Fibroblast of lung (primary cell): Measurements from ENCODE around the gene COL18A1. TPM values are rescaled to one million over a fixed set of nuclear protein-coding genes. Genes with fewer than 3 reads are reported as not detected.
"Not testable (repeated sequence)": the region's sequence is repeated elsewhere in the genome, so short reads cannot be mapped to it uniquely, and the experiment has no call there.

Experiments used
- DNase-seq, 2 donors: peaks; one replicate each; pipeline versions ENCODE4 v3.0.0 to v3.0.0-alpha.2; 2010; ENCODE audit warnings: low read depth in 2 of 2
- H2AFZ ChIP-seq: 2 replicates; pipeline ENCODE4 v1.5.1; 2012; ENCODE audit warnings: low read length, control low read depth, inconsistent platforms
- H3K27ac ChIP-seq: 2 replicates; pipeline ENCODE4 v1.5.1; 2011; ENCODE audit warnings: low read length, control low read depth; ENCODE audit not compliant: insufficient read depth
- H3K27me3 ChIP-seq: 2 replicates; pipeline ENCODE4 v1.5.1; 2011; ENCODE audit warnings: mild to moderate bottlenecking, low read length; ENCODE audit not compliant: control insufficient read depth, insufficient read depth
- H3K36me3 ChIP-seq: 2 replicates; pipeline ENCODE4 v1.5.1; 2011; ENCODE audit warnings: low read length; ENCODE audit not compliant: control insufficient read depth, insufficient read depth
- H3K4me1 ChIP-seq: 2 replicates; pipeline ENCODE4 v1.5.1; 2011; ENCODE audit warnings: low read length; ENCODE audit not compliant: control insufficient read depth, insufficient read depth; ENCODE audit errors: extremely low read depth
- H3K4me2 ChIP-seq: 2 replicates; pipeline ENCODE4 v1.5.1; 2011; ENCODE audit warnings: low read length, control low read depth; ENCODE audit not compliant: insufficient read depth; ENCODE audit errors: extremely low read depth
- H3K4me3 ChIP-seq, 4 experiments: fragments of 200-600 bp in 1 of 4; sonication (generic) in 1 of 4; replicated peaks in 1 of 4; 2 replicates each; pipeline ENCODE4 v1.5.1; 2011 to 2016; ENCODE audit warnings: low read length in 4 of 4, low read depth in 3 of 4, mild to moderate bottlenecking in 3 of 4, control low read depth in 2 of 4, inconsistent platforms in 1 of 4, mixed read lengths in 1 of 4; ENCODE audit not compliant: insufficient read depth in 1 of 4; ENCODE audit errors: control extremely low read depth in 1 of 4
- H3K79me2 ChIP-seq: 2 replicates; pipeline ENCODE4 v1.5.1; 2012; ENCODE audit warnings: mild to moderate bottlenecking, low read length, inconsistent platforms; ENCODE audit not compliant: control insufficient read depth, insufficient read depth
- H3K9ac ChIP-seq: 2 replicates; pipeline ENCODE4 v1.5.1; 2011; ENCODE audit warnings: mild to moderate bottlenecking, low read length, control low read depth; ENCODE audit not compliant: insufficient read depth
- H3K9me3 ChIP-seq: 2 replicates; pipeline ENCODE4 v1.5.1; 2012; ENCODE audit warnings: low read depth, low read length; ENCODE audit not compliant: control insufficient read depth, insufficient read depth
- H4K20me1 ChIP-seq: 2 replicates; pipeline ENCODE4 v1.5.1; 2011; ENCODE audit warnings: low read length; ENCODE audit not compliant: control insufficient read depth, insufficient read depth; ENCODE audit errors: extremely low read depth
- CTCF ChIP-seq, 2 donors: IDR thresholded peaks in 1 of 2; conservative IDR thresholded peaks in 1 of 2; 1 replicate in 1 of 2; 2 replicates in 1 of 2; pipeline ENCODE4 v1.5.1; 2011 to 2012; ENCODE audit warnings: low read length in 2 of 2, control low read depth in 1 of 2, inconsistent platforms in 1 of 2, low read depth in 1 of 2, mild to moderate bottlenecking in 1 of 2
- EZH2 ChIP-seq: IDR thresholded peaks from 2 replicates; pipeline ENCODE4 v1.5.1; 2012; ENCODE audit warnings: low read length, control low read depth, mild to moderate bottlenecking; ENCODE audit errors: missing control alignments
- polyA plus RNA-seq, 2 donors: library from polyadenylated mRNA; depleted of rRNA in 1 of 2; stranded (reverse) in 1 of 2; unstranded in 1 of 2; fragments of >200 nt; gene quantifications; 2 replicates each; pipeline ENCODE4 v1.2.1, GENCODE V29; 2011 to 2012; ENCODE audit warnings: missing spikeins in 1 of 2
- total RNA-seq: library from RNA; depleted of rRNA; stranded (reverse); fragments of >200 nt; gene quantifications from 2 replicates; pipeline ENCODE4 v1.2.1, GENCODE V29; 2014

Gene COL18A1
- total and polyA plus RNA-seq, 2 donors (not counting 1 experiment from before 2014, with no cell fraction given) = 24.3 to 38.8 TPM

- Histone ChIP-seq H3K27me3 (no peaks in the 10 kb centered on the region), H3K4me1 (peaks cover 12% of the 10 kb centered on the region), H3K9ac (no peak overlapping the region), H3K4me3 (no peak overlapping the region), H2AFZ (no peak overlapping the region), H3K4me2 (no peak overlapping the region), H3K79me2 (peaks cover 2% of the 10 kb centered on the region), H3K36me3 (no peaks in the 10 kb centered on the region), H4K20me1 (no peaks in the 10 kb centered on the region), H3K9me3 (no peaks in the 10 kb centered on the region), H3K27ac (no peak overlapping the region)
- DNase-seq = no peak
- no peak for TF ChIP-seq EZH2
- TF ChIP-seq CTCF (conservative IDR thresholded peaks at IDR 0.05 in 1 of 2, IDR thresholded peaks at IDR 0.05 in 1 of 2; ENCODE audit: low read depth in 1 of 2, low read length in 2 of 2) = no peak
Observed at GRCh38 chr21:45434645-45435217, 29.8 kb downstream of the COL18A1 start.

GRCh38 chr21:45435405-45435981, 30.5 kb downstream of the COL18A1 start:
- TF ChIP-seq CTCF (conservative IDR thresholded peaks at IDR 0.05 in 1 of 2, IDR thresholded peaks at IDR 0.05 in 1 of 2; ENCODE audit: low read depth in 1 of 2, low read length in 2 of 2) (no peak), EZH2 (no peak)
- no peak overlapping the region for H2AFZ ChIP-seq
- H3K36me3 ChIP-seq = no peaks in the 10 kb centered on the region
- peaks cover 2% of the 10 kb centered on the region for H3K79me2 ChIP-seq
- H3K27me3 ChIP-seq = no peaks in the 10 kb centered on the region
- no peak overlapping the region for H3K4me2 ChIP-seq
- H3K4me3 ChIP-seq = no peak overlapping the region
- no peaks in the 10 kb centered on the region for H3K9me3 ChIP-seq
- no peak overlapping the region for H3K9ac ChIP-seq
- no peaks in the 10 kb centered on the region for H4K20me1 ChIP-seq
- H3K27ac ChIP-seq = no peak overlapping the region
- no peak for DNase-seq
- peaks cover 12% of the 10 kb centered on the region for H3K4me1 ChIP-seq

GRCh38 chr21:45436351-45437065, 31.5 kb downstream of the COL18A1 start:
- TF ChIP-seq EZH2 = no peak
- TF ChIP-seq CTCF (conservative IDR thresholded peaks at IDR 0.05 in 1 of 2, IDR thresholded peaks at IDR 0.05 in 1 of 2; ENCODE audit: low read depth in 1 of 2, low read length in 2 of 2) = no peak
- Histone ChIP-seq H4K20me1 (no peaks in the 10 kb centered on the region), H3K9ac (no peak overlapping the region), H3K79me2 (peaks cover 2% of the 10 kb centered on the region), H3K27me3 (no peaks in the 10 kb centered on the region), H2AFZ (no peak overlapping the region), H3K4me1 (peaks cover 12% of the 10 kb centered on the region), H3K4me3 (no peak overlapping the region), H3K9me3 (no peaks in the 10 kb centered on the region), H3K36me3 (no peaks in the 10 kb centered on the region), H3K4me2 (no peak overlapping the region), H3K27ac (no peak overlapping the region)
- DNase-seq = no peak

GRCh38 chr21:45437844-45438243, 32.9 kb downstream of the COL18A1 start:
- H3K79me2 ChIP-seq, H3K36me3 ChIP-seq, H3K4me3 ChIP-seq, H3K27me3 ChIP-seq, H3K27ac ChIP-seq, DNase-seq, H3K9me3 ChIP-seq, H4K20me1 ChIP-seq, H3K4me2 ChIP-seq, H3K4me1 ChIP-seq, H2AFZ ChIP-seq, H3K9ac ChIP-seq: not testable (repeated sequence)
